Calu3 (cell line): ENCODE measurements around the gene PLBD2. TPM values are rescaled to one million over a fixed set of nuclear protein-coding genes. Genes with fewer than 3 reads are reported as not detected.

Experiments
- BruUV-seq: library from RNA; stranded (reverse); fragments of 400-500 nt; replicated peaks from 2 replicates; lab custom pipeline; 2021; lab: Mats Ljungman, UMichigan
- CTCF ChIA-PET: fragments of 300-600 bp; sonication (Branson Sonifier 250); formaldehyde crosslinking; loops from one replicate; lab custom pipeline; 2022; ENCODE audit warnings: antibody characterized with exemption; lab: Charles Lee
- DNase-seq: peaks from one replicate; pipeline ENCODE4 v3.0.0; 2022
- H3K27ac Mint-ChIP-seq: one replicate; pipeline ENCODE4 v1.8.0; 2022; ENCODE audit warnings: mixed read lengths; ENCODE audit not compliant: unreplicated experiment
- H3K27me3 Mint-ChIP-seq: one replicate; pipeline ENCODE4 v1.8.0; 2022; ENCODE audit warnings: mixed read lengths; ENCODE audit not compliant: unreplicated experiment
- H3K36me3 Mint-ChIP-seq: one replicate; pipeline ENCODE4 v1.8.0; 2022; ENCODE audit warnings: mild to moderate bottlenecking, moderate library complexity, mixed read lengths; ENCODE audit not compliant: insufficient read depth, unreplicated experiment
- H3K4me1 Mint-ChIP-seq: one replicate; pipeline ENCODE4 v1.8.0; 2022; ENCODE audit warnings: mild to moderate bottlenecking, low read depth, mixed read lengths; ENCODE audit not compliant: unreplicated experiment
- H3K4me3 Mint-ChIP-seq: one replicate; pipeline ENCODE4 v1.8.0; 2022; ENCODE audit warnings: mild to moderate bottlenecking, low read depth, moderate library complexity, mixed read lengths; ENCODE audit not compliant: unreplicated experiment
- H3K9me3 Mint-ChIP-seq: one replicate; pipeline ENCODE4 v1.8.0; 2022; ENCODE audit warnings: low read depth, mixed read lengths; ENCODE audit not compliant: unreplicated experiment
- CTCF ChIP-seq: fragments of 200-600 bp; IDR thresholded peaks from one replicate; pipeline ENCODE4 v1.8.0; 2022; ENCODE audit warnings: antibody characterized with exemption; ENCODE audit not compliant: unreplicated experiment
- intact Hi-C: fragments of 100-400 bp; cut with micrococcal nuclease; formaldehyde crosslinking; loops from one replicate; pipeline ENCODE4 v1.10.0; 2022; ENCODE audit not compliant: unreplicated experiment
- total RNA-seq: library from RNA; stranded (reverse); gene quantifications from 2 replicates; pipeline ENCODE4 v1.2.3, GENCODE V29; 2022

Gene PLBD2
- total RNA-seq, 1 experiment from 2014 or later = 31.5 TPM

GRCh38 chr12:113339540-113339939 is 18.8 kb upstream of the PLBD2 start:
- Mint-ChIP-seq H3K36me3 (peaks cover 8% of the 10 kb centered on the region), H3K27ac (no peak overlapping the region), H3K4me1 (peaks cover 4% of the 10 kb centered on the region), H3K4me3 (no peak overlapping the region), H3K9me3 (no peaks in the 10 kb centered on the region), H3K27me3 (peaks cover 8% of the 10 kb centered on the region)
- CTCF ChIA-PET = no interaction called here
- no peak for DNase-seq
- TF ChIP-seq CTCF = no peak
- intact Hi-C loops = no loop called here
- BruUV-seq = no TSS peak

DNA sequence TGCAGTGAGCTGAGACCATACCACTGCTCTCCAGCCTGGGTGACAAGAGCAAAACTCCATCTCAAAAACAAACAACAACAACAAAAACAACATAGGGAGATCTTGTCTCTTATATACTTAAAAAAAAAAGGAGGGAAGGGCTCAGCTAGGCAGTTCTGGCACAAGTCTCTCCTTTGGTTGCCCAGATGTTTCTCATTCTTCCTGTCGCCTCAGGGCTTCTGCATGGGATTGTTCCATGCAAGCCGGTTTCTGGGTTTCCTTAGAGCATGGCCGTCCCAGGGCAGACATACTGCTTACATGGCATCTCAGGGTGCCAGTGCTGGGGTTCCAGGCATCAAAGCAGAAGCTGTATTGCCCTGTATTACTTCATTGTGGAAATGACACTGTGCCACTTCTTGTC is 18.3 kb upstream of the PLBD2 start:
- CTCF ChIA-PET = no interaction called here
- H3K9me3 Mint-ChIP-seq = no peaks in the 10 kb centered on the region
- H3K27ac Mint-ChIP-seq = no peak overlapping the region
- intact Hi-C loops = no loop called here
- H3K27me3 Mint-ChIP-seq = peaks cover 8% of the 10 kb centered on the region
- TF ChIP-seq CTCF = no peak
- no TSS peak for BruUV-seq
- no peak overlapping the region for H3K4me3 Mint-ChIP-seq
- DNase-seq = no peak
- H3K4me1 Mint-ChIP-seq = no peaks in the 10 kb centered on the region
- peaks cover 3% of the 10 kb centered on the region for H3K36me3 Mint-ChIP-seq

DNA sequence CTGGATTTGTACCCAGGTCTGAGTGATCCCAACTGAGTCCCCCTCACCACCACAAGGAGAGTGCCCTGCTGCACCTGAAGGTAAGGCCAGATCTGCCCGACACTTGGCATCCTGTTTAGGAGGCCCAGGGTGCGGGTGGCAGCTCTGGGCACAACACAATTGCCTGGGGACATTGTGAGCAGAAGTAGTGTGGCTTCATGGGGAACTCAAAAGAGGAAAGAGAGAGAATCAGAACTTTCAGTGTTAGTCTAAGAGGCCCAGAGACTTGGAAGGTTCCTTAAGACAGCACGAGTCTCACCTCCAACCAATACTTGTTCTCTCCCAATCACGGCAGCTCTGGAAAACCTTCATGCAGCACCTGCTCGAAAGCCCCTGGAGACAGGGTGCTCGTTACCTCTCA is 16.9 kb upstream of the PLBD2 start:
- Mint-ChIP-seq H3K27me3 (peaks cover 8% of the 10 kb centered on the region), H3K9me3 (no peaks in the 10 kb centered on the region), H3K4me3 (no peak overlapping the region), H3K36me3 (no peaks in the 10 kb centered on the region), H3K4me1 (no peaks in the 10 kb centered on the region), H3K27ac (no peak overlapping the region)
- TF ChIP-seq CTCF = no peak
- no TSS peak for BruUV-seq
- CTCF ChIA-PET = interaction anchor here (1.2 kb wide), 1 partner anchor 9 kb away, joined by 3 read pairs; no protein-coding TSS in a partner anchor
- intact Hi-C loops = no loop called here
- no peak for DNase-seq

DNA sequence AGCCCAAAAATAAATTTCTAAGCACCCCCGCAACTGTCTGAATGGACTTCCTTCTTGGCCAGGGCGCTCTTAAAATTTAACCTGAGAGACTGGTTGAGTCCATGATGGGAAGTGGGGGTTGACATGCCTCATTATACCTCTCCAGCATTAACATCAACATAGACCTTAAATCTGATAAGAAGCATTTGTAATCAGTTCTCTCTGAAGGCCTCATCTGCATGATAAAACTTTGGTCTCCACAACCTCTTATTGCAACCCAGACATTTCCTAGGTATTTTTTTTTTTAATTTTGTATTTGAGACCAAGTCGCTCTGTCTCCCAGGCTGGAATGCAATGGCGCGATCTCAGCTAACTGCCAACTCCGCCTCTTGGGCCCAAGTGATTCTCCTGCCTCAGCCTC is 13.1 kb upstream of the PLBD2 start:
- no peaks in the 10 kb centered on the region for H3K9me3 Mint-ChIP-seq
- CTCF ChIA-PET = no interaction called here
- no peak overlapping the region for H3K27ac Mint-ChIP-seq
- intact Hi-C loops = no loop called here
- H3K27me3 Mint-ChIP-seq = peaks cover 19% of the 10 kb centered on the region
- BruUV-seq = no TSS peak
- no peak overlapping the region for H3K4me3 Mint-ChIP-seq
- no peaks in the 10 kb centered on the region for H3K36me3 Mint-ChIP-seq
- TF ChIP-seq CTCF = no peak
- H3K4me1 Mint-ChIP-seq = no peaks in the 10 kb centered on the region
- DNase-seq = no peak
